CD4-positive, alpha-beta T cell treated with Interleukin-1 beta for 1 hour (primary cell): ENCODE measurements around the gene CDC42BPB.
A peak's percentile ranks its signal among the peaks of the same experiment; 100 is the strongest.

ENCODE experiments used
- DNase-seq, 2 donors: peaks; one replicate each; pipeline ENCODE4 v3.0.0-alpha.2; 2020 to 2022

Gene CDC42BPB

DNA sequence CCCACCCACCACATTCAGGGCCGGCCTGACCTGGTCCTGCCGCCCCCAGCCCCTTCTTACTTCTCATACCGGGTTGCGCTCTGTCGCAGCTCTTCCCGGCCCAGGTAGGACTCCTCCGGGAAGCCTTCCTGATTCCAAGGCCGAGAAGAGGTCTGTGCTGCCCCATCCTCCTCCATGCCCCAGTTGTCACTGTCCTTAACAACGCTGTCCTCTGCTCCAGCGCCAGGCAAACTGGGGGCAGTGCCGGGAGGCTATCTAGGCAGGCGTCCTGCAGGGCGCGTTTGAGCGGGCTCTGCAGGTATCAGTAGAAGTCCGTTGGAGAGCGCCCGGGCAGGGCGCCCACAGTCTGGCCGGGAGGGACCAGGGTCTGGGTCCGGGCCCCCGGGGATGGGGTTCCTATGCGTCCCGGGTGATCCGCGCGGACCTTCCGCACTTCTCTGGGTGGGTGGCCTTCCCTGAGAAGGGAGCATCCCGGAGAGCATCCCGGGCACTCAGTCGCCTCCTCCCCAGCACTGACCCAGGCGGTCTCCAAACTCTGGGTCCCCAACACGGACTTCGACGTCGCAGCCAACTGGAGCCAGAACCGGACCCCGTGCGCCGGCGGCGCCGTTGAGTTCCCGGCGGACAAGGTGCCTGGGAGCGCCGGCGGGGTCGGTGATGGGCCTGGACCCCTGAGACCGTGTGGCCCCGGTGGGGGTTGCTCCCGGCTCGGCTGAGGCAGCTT lies 134.0 kb downstream of the CDC42BPB start:
- no peak for DNase-seq

DNA sequence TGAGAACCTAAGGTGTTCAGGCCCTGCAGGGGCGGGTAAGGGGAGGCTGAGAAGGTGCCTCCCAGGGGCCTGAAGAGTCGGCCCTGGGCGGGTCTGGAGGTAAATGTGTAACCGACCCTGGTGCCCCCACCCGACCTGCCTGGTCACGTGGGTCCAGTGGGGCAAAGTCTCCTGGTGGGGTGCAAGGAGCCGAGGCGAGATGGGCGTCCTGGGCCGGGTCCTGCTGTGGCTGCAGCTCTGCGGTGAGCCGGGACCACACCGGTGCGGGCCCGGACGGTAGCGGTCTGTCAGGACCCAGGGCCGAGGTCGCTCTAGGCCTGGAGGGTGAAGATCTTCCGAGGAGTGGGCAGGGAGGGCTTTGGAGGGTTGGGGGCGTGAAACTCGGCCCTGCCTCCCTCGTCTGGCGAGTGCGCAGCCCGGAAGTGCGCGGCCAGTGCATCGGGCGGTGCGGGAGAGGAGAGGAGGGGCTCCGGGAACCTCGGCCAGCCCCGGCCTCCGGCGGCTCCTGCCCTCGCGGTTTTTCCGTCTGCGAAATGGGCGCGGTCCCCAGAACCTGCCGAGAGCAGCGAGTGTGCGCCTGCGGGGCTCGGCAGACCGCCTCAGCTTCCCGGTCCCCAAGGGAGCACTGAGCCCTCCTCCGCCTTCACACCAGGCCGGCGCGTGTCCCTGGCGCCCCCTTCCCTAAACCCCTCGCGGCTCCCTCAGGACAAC lies 134.7 kb downstream of the CDC42BPB start, which contains the start of gene AMN:
AMN (plus strand) TSS at position 174 of the 711 bp plus-strand sequence; CDS start at position 200, 26 bp downstream.
- DNase-seq, result no peak

DNA sequence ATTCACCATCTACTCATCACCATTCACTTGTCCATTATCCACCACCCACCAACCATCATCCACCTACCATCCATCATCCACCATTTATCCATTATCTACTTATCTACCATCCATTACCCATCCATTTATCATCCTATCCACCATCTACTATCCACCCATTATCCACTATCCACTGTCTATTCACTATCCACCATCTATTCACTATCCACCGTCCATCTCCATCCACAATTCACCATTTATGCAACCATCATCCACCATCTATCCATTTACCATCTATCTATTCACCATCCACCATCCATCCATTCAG lies 136.4 kb downstream of the CDC42BPB start:
- DNase-seq, result no peak

DNA sequence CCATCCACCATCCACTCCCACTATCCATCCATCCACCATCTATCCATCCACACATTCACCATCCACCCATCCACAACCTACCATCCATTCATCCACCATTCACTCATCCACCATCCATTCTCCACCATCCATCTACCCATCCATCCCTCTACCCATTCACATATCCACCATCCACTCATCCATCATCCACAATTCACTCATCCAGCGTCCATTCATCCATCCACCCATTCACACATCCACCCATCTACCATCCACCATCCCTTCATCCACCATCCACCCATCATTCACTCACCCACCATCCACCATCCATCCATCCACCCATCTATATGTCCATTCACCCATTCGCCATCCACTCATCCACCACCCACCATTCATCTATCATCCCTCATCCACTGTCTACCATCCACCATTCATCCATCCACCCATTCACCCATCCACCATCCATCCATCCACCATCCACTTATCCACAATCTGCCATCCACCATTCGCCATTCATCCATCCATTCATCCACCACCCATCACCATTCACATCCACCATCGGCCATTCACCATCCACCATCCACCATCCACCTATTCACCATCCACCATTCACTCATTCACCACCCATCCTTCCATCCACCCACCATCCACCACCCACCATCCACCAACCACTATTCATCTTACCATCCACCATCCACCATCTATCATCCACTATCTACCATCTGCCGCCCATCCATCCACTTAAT lies 136.9 kb downstream of the CDC42BPB start:
- no peak for DNase-seq

DNA sequence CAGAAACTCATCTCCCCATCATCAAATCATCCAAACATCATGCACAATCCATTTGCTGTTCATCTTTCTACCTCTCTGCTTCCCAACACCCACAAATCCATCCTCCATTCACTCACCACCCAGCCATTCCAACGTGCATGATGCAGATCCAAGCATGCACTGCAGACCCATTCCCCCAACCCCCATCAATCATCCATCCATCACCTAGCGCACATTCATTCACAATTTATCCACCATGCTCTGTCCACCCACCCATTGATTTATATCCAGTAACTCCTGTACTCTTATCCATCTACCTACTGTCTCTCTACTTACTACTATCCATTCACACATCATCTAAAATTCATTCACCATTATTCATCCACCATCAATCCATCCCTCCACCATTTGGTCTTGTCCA lies 138.9 kb downstream of the CDC42BPB start:
- no peak for DNase-seq

DNA sequence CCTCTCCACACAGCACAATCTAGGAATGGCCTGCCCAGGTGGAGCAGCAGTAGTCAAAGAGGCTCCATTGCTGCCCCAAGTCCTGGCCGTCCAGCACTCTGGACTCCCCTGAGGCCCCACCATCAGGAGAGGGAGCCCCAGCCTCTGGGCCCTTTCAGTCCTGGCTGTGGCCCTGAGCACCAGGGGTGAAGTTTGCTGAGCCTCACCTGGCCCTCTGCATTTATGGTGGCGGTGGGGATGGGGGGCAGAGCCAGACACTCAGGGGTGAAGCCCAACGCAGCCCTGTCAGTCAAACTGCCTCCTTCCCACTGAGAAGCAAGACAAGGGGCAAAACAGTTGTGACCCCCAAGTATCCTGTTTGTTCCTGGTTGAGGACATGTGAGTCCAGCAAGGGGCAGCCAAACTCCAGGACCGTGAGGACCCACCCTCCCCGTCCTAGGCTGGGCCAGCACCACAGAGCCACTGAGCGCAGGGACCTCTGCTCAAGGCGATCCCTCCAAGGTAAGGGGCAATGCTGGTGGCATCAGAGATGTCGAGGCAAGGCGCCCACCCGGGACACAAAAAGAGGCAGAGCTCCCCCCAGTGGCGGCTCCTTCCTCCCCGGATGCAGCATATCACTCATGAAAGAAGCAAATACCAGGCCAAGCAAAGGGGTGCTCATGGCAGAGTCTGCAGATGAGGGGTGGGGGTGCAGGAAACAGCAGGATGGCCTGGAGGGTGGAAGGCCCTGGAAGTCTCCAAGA lies 139.7 kb downstream of the CDC42BPB start:
- peak; percentile 58 to 59 for DNase-seq

DNA sequence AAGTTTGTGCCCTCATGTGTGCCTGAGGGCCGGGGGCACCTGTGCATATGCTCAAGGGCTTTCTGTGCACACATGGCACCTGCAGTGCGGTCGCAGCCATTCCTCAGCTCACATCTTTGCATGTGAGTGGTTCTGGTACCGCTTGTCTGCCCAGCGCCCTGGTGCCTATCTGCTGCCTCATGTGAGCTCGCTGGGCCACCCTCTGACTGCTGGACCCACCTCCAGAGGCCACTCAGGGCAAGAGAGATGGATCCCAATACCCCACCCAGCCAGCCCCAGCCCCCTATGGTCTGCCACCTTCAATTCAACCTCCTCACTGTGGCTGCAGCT lies 140.3 kb downstream of the CDC42BPB start:
- peak in 1 of 2 donors; percentile 44 for DNase-seq

DNA sequence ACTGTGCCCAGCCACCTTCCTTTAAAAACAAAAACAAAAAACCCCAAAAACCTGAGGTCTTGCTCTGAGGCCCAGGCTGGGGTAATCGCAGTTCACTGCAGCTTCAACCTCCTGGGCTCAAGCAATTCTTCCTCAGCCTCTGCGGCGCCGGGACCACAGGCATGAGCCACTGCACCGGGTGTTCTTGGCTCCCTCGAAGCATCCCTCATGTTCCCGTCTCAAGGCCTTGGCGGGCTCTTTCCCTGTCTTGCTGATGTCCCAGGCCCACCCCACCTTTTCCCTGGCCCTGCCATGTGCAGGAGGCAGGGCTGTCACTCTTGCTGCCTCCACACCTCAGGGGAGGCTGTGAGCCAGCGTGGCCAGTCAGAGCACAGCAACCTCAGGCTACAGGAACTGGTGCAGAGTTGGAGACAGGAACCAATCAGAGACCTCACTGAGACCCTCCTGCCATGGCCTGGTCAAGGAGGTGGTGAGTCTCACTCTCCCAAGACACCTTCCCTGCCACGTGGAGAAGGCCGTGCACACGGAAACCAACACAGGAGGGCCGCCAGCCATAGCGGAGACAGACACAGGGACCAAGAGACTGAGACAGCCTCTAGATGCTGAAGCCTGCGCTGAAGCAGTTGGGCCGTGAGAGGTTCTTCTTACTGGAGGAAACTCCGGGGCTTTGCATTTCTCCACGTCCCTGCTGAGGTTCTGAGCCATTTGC lies 140.8 kb downstream of the CDC42BPB start:
- no peak for DNase-seq

DNA sequence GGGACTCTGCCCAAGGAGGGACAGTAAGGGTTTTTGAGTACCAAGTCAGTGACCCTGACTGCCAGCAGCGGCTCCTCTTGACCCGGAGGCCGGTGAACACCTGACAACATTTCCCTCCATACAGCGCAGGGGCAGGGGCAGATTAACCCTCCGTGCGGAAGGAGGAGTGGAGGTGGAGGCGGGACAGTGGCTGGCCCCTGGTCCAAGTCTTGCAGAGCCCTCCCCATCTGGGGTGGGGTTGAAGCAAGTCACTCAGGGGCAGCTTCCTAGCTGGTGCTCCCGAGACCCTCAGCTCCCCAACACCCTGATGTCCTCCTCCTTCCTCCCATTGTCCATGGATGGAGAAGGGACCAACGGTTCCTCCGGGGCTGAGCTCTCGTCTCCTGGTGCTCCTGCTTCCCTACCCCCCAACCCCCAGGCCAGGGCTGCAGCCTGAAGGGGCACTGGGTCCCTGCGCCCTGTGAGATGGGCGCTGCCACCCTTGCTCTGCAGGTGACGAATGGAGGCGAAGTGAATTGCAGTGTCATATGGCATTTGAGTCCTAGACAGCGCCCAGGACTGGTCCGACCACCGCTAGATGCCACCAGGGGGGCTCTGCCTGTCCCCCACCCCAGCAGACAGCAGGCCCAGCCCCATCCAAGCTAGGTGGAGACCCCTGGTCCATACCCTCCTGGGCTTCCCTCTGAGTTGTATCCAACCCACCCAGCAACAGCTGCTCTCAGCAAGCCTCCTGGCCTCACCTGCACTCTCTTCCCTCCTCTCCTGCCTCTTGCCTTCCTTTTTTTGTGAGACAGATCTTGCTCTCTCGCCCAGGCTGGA lies 141.8 kb downstream of the CDC42BPB start:
- no peak for DNase-seq

DNA sequence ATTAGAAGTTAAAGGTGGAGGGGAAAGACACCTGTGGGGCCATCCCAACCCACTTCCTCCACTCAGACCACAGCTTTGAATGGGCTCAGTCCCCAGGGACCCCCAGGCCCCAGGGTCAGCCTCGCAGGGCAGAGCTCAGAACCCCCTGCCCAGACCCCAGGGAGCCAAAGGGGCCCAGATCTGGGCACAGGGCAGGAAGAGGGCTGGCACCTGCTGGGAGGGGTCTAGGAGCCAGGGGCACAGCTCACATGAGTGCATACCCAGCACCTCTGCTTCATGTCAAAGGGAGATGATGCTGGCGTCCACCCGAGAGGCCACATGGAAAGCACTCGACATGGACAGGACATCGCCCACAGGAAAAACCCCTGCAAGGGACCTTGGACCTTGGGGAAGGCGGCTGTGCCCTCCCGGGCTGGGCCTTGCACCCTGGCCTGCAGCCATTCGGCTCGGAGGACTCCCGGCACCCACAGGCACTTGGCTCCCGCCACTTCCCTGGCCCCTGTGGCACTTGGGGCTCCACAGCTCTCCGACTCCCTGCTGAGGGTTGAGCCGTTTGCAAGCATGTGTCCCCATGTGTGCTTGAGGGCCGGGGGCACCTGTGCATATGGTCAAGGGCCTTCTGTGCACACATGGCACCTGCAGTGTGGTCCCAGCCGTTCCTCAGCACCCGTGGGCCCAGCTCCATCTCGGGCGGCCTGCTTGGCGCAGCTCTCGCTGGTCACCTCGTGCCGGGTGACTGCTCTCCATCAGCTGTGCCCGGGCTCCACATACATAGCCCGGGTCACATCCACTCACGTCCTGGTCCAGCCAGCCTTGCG lies 142.7 kb downstream of the CDC42BPB start:
- no peak for DNase-seq

DNA sequence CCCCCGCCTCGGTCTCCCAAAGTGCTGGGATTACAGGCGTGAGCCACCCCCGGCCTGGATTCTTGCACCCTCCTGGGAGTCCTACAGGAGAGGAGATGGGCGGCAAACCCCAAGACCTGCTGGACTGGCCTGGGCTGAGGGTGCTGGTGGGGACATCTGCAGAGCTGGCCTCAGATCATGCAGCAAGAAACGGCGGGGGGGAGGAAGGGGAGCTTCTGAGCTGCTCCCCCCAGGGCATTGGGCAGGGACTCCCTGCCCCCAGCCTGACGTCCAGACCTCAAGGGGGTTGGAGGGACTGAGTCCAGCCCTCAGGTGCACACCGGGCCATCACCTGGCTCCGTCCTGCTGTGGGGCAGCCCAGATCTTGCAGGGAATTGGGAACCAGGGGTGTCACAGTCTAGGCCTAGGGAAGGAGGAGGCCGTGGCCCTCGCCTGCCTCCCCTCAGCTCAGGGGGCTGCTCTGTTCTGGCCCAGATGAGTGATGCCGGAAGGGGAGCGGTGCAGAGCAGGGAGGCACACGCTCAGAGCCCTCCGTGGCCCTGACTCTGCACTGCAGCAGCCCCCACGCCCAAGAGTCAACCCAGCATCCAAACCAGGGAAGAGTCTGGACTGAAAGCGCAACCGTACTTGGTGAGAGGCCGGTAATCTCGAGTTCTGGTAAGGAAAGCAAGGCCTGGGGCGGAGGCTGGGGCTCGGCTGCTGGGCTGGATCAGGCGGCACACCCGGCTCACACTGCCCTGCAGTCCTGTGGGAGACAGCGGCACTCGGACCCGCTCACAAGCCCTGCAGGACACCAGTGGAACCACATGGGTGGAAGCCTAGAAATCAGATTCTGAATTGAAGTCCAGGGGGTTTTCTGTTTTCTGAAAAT lies 143.8 kb downstream of the CDC42BPB start:
- DNase-seq, result no peak

DNA sequence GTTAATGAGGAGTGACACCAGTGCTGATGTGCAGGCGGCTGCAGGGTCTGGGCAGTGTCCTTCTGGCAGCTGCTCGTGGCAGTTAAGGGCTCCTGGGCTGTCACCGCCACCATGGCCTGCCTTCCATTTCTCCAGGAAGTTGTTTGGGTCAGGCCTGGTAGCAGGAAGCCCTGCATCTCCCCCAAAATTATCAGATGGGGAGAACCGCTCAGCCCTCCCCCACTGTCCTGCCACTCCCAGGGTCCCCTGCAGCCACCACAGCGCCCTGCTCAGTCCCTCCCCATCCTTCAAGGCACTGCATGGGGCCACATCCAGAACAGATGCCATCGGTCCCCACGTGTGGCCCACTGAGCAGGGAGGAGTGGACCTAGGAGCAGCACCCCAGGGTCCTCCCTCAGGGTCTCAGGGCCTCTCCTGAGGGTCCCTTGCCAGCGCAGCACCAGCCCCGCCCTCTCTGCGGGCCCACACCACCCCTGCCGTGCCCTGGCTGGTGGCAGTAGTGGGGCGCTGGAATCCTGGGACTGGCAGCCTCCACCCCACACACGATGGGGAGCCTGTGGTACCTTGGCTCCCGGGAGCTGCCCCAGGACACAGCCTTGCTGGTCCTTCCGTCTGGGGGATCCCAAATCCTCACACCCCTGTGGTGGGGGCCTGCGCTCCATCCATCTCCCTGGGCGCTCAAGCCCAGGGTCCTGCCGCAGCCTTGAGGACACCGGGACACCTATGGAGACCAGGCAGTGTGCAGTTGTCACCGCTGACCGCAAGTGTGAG lies 145.2 kb downstream of the CDC42BPB start:
- no peak for DNase-seq

DNA sequence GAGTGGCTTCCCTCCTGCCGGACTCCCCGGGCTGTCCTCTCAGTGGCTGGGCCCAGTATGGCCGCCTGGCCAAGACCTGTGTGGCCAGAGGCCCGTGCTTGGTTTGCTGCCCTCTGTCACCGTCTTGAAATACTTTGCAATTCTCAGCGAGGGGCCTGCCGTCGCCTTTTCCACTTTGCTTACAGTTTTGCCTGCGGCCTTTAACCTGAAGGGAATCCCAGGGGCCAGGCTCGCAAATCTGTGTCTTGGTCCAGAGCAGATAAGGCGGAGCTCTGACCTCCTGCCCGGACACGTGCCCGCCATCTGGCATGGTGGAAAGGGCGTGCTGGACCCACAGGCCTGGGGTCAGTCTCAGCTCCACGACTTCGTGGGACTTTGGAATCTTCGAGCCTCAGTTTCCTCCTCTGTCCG lies 145.8 kb downstream of the CDC42BPB start:
- no peak for DNase-seq

DNA sequence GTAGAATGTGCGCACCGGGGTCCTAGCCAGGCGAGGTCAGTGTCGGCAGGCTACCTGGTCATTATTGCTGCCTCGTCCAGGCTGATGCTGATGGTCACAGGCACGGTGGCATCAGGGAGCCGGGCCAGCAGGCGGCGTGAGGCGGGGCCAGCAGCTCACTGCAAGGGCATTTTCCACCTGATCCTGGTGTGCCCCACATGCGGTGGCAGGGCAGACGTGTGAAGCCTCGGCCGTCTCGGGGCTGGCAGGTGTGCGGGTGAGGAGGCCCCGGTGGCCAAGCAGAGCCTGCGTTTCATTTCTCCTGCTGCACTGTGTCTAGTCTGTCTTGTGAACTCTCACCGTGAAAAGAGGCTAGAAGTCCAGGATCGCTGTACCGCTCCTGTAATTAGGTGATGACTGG lies 146.9 kb downstream of the CDC42BPB start:
- no peak for DNase-seq

DNA sequence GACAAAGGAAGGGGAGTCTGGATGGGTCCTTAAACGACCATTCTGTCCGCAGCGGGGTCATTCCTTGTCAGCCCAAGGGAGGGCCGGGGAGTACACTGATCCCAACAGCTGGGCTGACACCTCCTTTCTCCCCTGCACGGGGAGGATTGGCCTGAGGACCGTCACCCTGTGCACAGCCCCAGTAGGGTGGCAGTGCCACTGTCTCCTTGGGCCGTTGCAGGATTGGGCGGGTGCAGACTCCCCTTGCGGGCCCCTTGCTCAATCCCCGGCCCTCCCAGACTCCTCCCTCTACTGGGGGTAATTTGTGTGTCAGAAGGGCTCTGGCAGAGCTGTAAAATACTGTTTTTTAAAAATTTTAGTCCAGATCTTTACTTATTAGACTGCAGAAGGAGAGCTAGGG lies 147.4 kb downstream of the CDC42BPB start:
- no peak for DNase-seq

DNA sequence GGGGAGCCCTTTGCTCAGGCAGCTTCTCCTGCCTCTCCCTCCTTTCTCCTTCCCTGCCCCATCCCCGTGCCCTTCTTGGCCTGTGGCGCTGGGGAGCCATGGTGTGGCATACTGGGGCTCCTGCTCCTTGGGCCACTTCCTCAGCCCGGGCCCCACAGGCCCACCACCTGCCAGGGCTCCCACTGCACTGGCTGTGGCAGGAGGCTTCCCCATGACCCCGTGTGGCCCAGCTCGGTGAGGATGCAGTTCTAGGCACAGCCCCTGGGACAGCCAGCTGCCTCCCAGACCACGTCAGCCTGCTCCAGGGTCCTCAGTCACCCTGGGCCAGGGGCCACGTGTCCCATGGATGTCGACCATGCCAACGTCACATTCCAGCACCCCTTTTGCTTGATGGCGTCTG lies 147.9 kb downstream of the CDC42BPB start:
- no peak for DNase-seq

DNA sequence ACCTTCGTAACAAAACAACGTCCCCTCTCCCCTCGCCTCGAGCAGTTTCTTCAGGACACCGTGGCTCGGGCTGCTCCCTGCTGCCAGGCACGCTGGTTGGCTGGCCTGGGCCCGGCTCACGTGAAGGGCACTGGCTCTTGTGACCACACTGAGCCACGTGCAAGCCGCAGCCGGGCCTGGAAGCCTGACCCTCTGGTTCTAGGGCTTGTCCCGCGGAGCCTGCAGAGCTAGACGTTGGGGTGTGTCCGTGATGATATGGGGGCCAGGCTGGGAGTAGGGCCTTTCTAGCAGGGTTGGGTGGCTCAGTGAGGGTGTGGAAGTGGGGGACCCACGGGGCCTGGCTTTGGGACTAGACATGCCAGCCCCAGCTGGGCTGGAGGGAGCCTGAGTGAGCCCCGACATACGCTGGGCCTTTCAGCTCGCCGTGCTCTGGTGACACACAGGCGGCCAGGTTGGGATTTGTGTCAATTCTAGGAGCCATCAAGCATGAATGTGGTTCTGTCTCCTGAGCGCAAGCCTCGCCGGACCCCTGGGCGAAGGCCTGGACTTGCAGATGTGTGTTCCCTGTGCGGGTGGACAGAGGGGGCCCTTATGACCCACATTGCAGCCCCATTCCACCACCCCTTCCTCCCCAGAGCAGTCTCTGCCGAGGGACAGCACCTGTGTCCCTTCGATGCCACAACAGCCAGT lies 148.4 kb downstream of the CDC42BPB start:
- no peak for DNase-seq

DNA sequence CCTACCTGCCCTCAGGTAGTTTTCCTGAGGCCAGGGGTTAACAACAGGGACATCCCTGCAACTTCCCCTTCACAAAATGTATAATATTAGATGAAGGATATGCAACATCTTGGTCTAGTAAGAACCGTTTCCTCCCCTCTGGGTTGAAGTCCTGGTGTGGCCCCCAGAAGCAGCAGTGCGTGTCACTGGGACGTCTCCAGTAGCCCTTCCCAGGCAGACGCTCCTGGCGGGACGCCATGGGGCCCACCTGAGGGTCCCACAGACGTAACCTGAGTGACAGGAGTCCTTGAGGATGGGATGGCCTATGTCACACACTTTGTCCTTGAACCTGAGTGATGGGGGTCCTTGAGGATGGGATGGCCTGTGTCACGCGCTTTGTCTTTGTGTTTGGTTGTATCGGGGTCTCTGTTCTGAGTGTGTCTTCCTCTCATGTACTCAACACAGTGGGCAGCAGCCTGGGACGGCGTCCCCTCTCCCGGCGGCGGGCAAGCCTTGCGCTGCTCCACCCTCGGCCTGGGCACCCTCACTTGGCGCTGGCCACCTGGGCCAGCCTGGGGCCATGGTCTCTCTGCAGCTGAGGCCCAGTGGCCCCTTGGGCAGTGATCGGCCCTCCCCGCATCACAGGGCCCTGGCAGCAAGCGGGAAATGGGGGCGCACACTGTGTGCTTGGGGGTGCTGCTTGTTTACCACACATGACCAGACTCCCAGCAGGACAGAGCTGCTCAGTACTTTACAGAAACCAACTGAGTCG lies 149.2 kb downstream of the CDC42BPB start:
- DNase-seq, result no peak
